K562 (cell line): ENCODE results near the gene SPNS1. TPM values are rescaled to one million over a fixed set of nuclear protein-coding genes. Genes with fewer than 3 reads are reported as not detected.

Experiments used
- CAMTA2 ChIP-seq: fragments of 250-450 bp; sonication (Bioruptor Pico); conservative IDR thresholded peaks from 2 replicates; pipeline ENCODE4 v1.5.1; 2022
- E4F1 ChIP-seq: fragments of 250-450 bp; sonication (Bioruptor Pico); IDR thresholded peaks from 2 replicates; pipeline ENCODE4 v1.5.0; 2021; ENCODE audit warnings: mild to moderate bottlenecking, borderline replicate concordance
- ETV1 ChIP-seq: fragments of 450-650 bp; conservative IDR thresholded peaks from 2 replicates; pipeline ENCODE4 v1.6.1; 2016; ENCODE audit warnings: missing genetic modification characterization, control low read depth, low read depth, missing compliant biosample characterization
- MTF1 ChIP-seq: fragments of 250-450 bp; sonication (Bioruptor Pico); IDR thresholded peaks from 2 replicates; pipeline ENCODE4 v1.9.0; 2021; ENCODE audit warnings: moderate library complexity, mild to moderate bottlenecking, inconsistent platforms, borderline replicate concordance
- NCOA6 ChIP-seq: fragments of 450-650 bp; IDR thresholded peaks from 2 replicates; pipeline ENCODE4 v1.6.1; 2017; ENCODE audit warnings: mild to moderate bottlenecking
- NEUROD1 ChIP-seq: fragments of 150-350 bp; IDR thresholded peaks from 2 replicates; pipeline ENCODE4 v1.6.1; 2014; ENCODE audit warnings: borderline replicate concordance, low read length, low read depth; ENCODE audit not compliant: partially characterized antibody
- RBM34 ChIP-seq: fragments of 200-400 bp; formaldehyde crosslinking; IDR thresholded peaks from 2 replicates; pipeline ENCODE4 v1.6.1; 2018; ENCODE audit warnings: low read length, borderline replicate concordance; ENCODE audit not compliant: insufficient read depth
- SMAD3 ChIP-seq: fragments of 450-650 bp; formaldehyde crosslinking; conservative IDR thresholded peaks from 2 replicates; pipeline ENCODE4 v1.4.0; 2020; ENCODE audit warnings: mild to moderate bottlenecking
- TGIF2 ChIP-seq: sonication (generic); formaldehyde crosslinking; IDR thresholded peaks from 2 replicates; pipeline ENCODE4 v1.8.1; 2022; ENCODE audit warnings: mild to moderate bottlenecking, missing genetic modification reagents, moderate library complexity
- ZNF592 ChIP-seq: fragments of 450-650 bp; IDR thresholded peaks from 2 replicates; pipeline ENCODE4 v1.6.1; 2017; ENCODE audit warnings: antibody characterized with exemption, mild to moderate bottlenecking
- polyA plus RNA-seq, 8 experiments: library from polyadenylated mRNA; depleted of rRNA in 4 of 8; stranded (reverse) in 5 of 8; unstranded in 3 of 8; fragments of >200 nt; fragmentation: Nextera tagmentation in 2 of 8; fragmentation: Illumina TruSeq in 1 of 8; extraction: Ambion mirVana in 2 of 8; extraction: Trizol in 1 of 8; gene quantifications; 2 replicates each; pipeline versions ENCODE4 v1.2.1 to v1.2.3, GENCODE V29; 2011 to 2014; ENCODE audit warnings: inconsistent platforms in 1 of 8, missing spikeins in 1 of 8
- total RNA-seq, 7 experiments: library from RNA; depleted of rRNA in 6 of 7; stranded (reverse); fragments of >200 nt in 6 of 7; fragmentation: Illumina TruSeq in 2 of 7; extraction: Trizol in 2 of 7; gene quantifications; 2 replicates each; pipeline versions ENCODE4 v1.2.1 to v1.2.3, GENCODE V29; 2011 to 2021; ENCODE audit warnings: low replicate concordance in 1 of 7
- TF ChIP-seq, protein P1 (sequence below): sonication (generic); formaldehyde crosslinking; IDR thresholded peaks from 2 replicates; pipeline ENCODE4 v1.8.1; 2023; ENCODE audit warnings: mild to moderate bottlenecking, missing genetic modification reagents
- TF ChIP-seq, protein P2 (sequence below): fragments of 150-350 bp; conservative IDR thresholded peaks from 2 replicates; pipeline ENCODE4 v1.6.1; 2014; ENCODE audit warnings: low read length

The SPNS1 gene
- total and polyA plus RNA-seq, 9 of the 15 experiments (the other 6 are each of a cell fraction or from before 2014, with no cell fraction given), result 0.58 to 64.9 (median 13.7) TPM

DNA sequence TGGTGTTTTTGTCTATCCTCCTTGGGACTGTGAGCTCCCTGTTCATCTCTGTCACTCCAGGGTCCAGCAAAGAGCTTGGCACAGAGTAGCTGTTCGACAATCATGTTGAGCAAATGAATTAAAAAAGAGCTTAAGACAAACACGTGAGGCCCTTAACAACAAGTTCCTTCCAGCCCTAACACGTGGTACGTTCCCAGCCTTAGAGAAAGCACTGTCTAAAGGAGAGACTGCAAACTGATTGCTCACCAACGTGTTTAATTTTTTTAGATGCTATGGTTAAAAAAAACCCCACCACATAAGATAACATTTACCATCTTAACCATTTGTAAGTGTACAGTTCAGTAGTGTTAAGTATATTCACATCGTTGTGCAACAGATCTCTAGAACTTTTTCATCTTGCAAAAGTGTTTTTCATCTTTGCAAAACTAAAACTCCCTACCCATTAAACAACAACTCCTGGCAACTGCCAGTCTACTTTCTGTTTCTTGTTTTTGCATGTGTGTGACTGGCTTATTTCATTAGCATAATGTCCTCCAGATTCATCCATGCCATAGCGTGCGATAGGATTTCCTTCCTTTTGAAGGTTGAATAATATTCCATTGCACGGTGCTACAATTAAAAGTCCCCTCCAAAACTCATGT lies 38.5 kb downstream of the SPNS1 start (continued):
- TF ChIP-seq, protein P1, sequence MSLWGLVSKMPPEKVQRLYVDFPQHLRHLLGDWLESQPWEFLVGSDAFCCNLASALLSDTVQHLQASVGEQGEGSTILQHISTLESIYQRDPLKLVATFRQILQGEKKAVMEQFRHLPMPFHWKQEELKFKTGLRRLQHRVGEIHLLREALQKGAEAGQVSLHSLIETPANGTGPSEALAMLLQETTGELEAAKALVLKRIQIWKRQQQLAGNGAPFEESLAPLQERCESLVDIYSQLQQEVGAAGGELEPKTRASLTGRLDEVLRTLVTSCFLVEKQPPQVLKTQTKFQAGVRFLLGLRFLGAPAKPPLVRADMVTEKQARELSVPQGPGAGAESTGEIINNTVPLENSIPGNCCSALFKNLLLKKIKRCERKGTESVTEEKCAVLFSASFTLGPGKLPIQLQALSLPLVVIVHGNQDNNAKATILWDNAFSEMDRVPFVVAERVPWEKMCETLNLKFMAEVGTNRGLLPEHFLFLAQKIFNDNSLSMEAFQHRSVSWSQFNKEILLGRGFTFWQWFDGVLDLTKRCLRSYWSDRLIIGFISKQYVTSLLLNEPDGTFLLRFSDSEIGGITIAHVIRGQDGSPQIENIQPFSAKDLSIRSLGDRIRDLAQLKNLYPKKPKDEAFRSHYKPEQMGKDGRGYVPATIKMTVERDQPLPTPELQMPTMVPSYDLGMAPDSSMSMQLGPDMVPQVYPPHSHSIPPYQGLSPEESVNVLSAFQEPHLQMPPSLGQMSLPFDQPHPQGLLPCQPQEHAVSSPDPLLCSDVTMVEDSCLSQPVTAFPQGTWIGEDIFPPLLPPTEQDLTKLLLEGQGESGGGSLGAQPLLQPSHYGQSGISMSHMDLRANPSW, result no peak
- TF ChIP-seq, protein P2, sequence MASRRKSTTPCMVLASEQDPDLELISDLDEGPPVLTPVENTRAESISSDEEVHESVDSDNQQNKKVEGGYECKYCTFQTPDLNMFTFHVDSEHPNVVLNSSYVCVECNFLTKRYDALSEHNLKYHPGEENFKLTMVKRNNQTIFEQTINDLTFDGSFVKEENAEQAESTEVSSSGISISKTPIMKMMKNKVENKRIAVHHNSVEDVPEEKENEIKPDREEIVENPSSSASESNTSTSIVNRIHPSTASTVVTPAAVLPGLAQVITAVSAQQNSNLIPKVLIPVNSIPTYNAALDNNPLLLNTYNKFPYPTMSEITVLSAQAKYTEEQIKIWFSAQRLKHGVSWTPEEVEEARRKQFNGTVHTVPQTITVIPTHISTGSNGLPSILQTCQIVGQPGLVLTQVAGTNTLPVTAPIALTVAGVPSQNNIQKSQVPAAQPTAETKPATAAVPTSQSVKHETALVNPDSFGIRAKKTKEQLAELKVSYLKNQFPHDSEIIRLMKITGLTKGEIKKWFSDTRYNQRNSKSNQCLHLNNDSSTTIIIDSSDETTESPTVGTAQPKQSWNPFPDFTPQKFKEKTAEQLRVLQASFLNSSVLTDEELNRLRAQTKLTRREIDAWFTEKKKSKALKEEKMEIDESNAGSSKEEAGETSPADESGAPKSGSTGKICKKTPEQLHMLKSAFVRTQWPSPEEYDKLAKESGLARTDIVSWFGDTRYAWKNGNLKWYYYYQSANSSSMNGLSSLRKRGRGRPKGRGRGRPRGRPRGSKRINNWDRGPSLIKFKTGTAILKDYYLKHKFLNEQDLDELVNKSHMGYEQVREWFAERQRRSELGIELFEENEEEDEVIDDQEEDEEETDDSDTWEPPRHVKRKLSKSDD, result no peak
- TF ChIP-seq ZNF592 (0 out of 2 replicates have a peak, but pooled peaks have one; percentile 6), SMAD3 (CRISPR knock-in tag) (no peak), RBM34 (no peak), TGIF2 (CRISPR knock-in tag) (no peak), NEUROD1 (no peak), ETV1 (tag) (no peak), E4F1 (CRISPR knock-in tag) (no peak), NCOA6 (no peak), CAMTA2 (CRISPR knock-in tag) (no peak), MTF1 (no peak)
